ENCODE measurements around the gene RBM15. TPM values are rescaled to one million over a fixed set of nuclear protein-coding genes. Genes with fewer than 3 reads are reported as not detected.

The RBM15 gene
- total and polyA plus RNA-seq, 2 of the 4 experiments (the other 2 are of a cell fraction) = 6.3 to 31.7 TPM

GRCh38 chr1:110320168-110320518 is 19.0 kb upstream of the RBM15 start:
- H2AK5ac ChIP-seq (ENCODE audit: low read depth, low read length) = no peak overlapping the region
- H3K14ac ChIP-seq (replicated peaks; ENCODE audit: low read depth, low read length) = no peak overlapping the region
- no TSS peak for BruUV-seq (replicated peaks)
- CTCF ChIA-PET = no interaction called here
- WGBS, 2 experiments (ENCODE audit: extremely low coverage in 2 of 2, insufficient read length in 1 of 2) = no CpG with 5 or more reads among the region's 1 CpG
- in situ Hi-C loops (cut with MboI; ENCODE audit: low sequenced_read_pairs) = no loop called here
- H3K4me3 ChIP-seq (ENCODE audit: insufficient read depth, low read depth, low read length) = no peak overlapping the region
- no peak overlapping the region for H2AFZ ChIP-seq (replicated peaks; ENCODE audit: low read length, poor library complexity)
- no peak overlapping the region for H4K91ac ChIP-seq (ENCODE audit: insufficient read depth, low read depth, low read length)
- peaks cover 4% of the 10 kb centered on the region; the same call in 1 of the 2 replicates for H3K9me3 ChIP-seq (ENCODE audit: control insufficient read depth, insufficient read depth, low read length)
- peaks cover 11% of the 10 kb centered on the region for H3K27me3 ChIP-seq (ENCODE audit: control insufficient read depth, insufficient read depth, low read length)
- H3K4me1 ChIP-seq (ENCODE audit: control insufficient read depth, insufficient read depth, low read length) = no peaks in the 10 kb centered on the region
- DNase-seq (no peak), ATAC-seq (ENCODE audit: low read depth) (no peak)
- no peaks in the 10 kb centered on the region for H3K9me1 ChIP-seq (ENCODE audit: insufficient read depth, low read length)
- no peak overlapping the region for H2AK9ac ChIP-seq (replicated peaks; ENCODE audit: low read depth, low read length, poor library complexity)
- no peaks in the 10 kb centered on the region for H4K20me1 ChIP-seq (ENCODE audit: insufficient read depth, low read length)
- intact Hi-C loops (cut with micrococcal nuclease) = no loop called here
- H3K4ac ChIP-seq (ENCODE audit: low read depth, low read length) = no peak overlapping the region
- H3K27ac ChIP-seq (ENCODE audit: insufficient read depth, low read length) = no peak overlapping the region
- no peak overlapping the region for H3K23ac ChIP-seq (ENCODE audit: low read depth, low read length)
- no peaks in the 10 kb centered on the region for H3K79me1 ChIP-seq (ENCODE audit: low read depth in 1 of 2, low read length in 2 of 2)
- H2BK20ac ChIP-seq (ENCODE audit: low read depth, low read length) = no peak overlapping the region
- H3K9ac ChIP-seq (ENCODE audit: low read depth, low read length) = no peak overlapping the region
- H3K18ac ChIP-seq (ENCODE audit: low read depth, low read length) = no peak overlapping the region
- H2BK15ac ChIP-seq (ENCODE audit: low read depth, low read length) = no peak overlapping the region
- no peak overlapping the region for H4K8ac ChIP-seq (ENCODE audit: low read depth in 2 of 2, low read length in 2 of 2)
- no peak overlapping the region for H4K5ac ChIP-seq (ENCODE audit: low read depth, low read length)
- dilution Hi-C loops (cut with HindIII; ENCODE audit: low sequenced_read_pairs, unreplicated experiment) = no loop called here
- H3K56ac ChIP-seq (ENCODE audit: extremely low read depth, insufficient read depth, low read length) = no peak overlapping the region
- POLR2A ChIA-PET (ENCODE audit: unreplicated experiment) = no interaction called here
- no peak overlapping the region for H2BK5ac ChIP-seq (ENCODE audit: low read depth, low read length, poor library complexity, severe bottlenecking)
- H3K4me2 ChIP-seq (ENCODE audit: low read depth, low read length) = no peak overlapping the region
- H3K36me3 ChIP-seq (ENCODE audit: control insufficient read depth, insufficient read depth, low read length) = no peaks in the 10 kb centered on the region
- no peak overlapping the region for H2BK120ac ChIP-seq (ENCODE audit: low read depth, low read length)
- TF ChIP-seq SMC3 (IDR thresholded peaks at IDR 0.05; ENCODE audit: low read depth, low read length) = no peak
- TF ChIP-seq, protein P1, sequence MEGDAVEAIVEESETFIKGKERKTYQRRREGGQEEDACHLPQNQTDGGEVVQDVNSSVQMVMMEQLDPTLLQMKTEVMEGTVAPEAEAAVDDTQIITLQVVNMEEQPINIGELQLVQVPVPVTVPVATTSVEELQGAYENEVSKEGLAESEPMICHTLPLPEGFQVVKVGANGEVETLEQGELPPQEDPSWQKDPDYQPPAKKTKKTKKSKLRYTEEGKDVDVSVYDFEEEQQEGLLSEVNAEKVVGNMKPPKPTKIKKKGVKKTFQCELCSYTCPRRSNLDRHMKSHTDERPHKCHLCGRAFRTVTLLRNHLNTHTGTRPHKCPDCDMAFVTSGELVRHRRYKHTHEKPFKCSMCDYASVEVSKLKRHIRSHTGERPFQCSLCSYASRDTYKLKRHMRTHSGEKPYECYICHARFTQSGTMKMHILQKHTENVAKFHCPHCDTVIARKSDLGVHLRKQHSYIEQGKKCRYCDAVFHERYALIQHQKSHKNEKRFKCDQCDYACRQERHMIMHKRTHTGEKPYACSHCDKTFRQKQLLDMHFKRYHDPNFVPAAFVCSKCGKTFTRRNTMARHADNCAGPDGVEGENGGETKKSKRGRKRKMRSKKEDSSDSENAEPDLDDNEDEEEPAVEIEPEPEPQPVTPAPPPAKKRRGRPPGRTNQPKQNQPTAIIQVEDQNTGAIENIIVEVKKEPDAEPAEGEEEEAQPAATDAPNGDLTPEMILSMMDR (conservative IDR thresholded peaks at IDR 0.05; ENCODE audit: low read depth, low read length) = no peak
- TF ChIP-seq, protein P2, sequence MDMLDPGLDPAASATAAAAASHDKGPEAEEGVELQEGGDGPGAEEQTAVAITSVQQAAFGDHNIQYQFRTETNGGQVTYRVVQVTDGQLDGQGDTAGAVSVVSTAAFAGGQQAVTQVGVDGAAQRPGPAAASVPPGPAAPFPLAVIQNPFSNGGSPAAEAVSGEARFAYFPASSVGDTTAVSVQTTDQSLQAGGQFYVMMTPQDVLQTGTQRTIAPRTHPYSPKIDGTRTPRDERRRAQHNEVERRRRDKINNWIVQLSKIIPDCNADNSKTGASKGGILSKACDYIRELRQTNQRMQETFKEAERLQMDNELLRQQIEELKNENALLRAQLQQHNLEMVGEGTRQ (IDR thresholded peaks at IDR 0.05; ENCODE audit: low read depth, low read length) = no peak
- no peak for TF ChIP-seq MAFK (IDR thresholded peaks at IDR 0.05; ENCODE audit: low read depth, low read length)
- TF ChIP-seq CHD1 (IDR thresholded peaks at IDR 0.05; ENCODE audit: low read depth, low read length) = no peak
- no peak for TF ChIP-seq NFE2L2 (IDR thresholded peaks at IDR 0.05; ENCODE audit: low read depth, low read length)
- no peak for TF ChIP-seq ELK1 (IDR thresholded peaks at IDR 0.05; ENCODE audit: borderline replicate concordance, low read depth, low read length)
- TF ChIP-seq RAD21 (IDR thresholded peaks at IDR 0.05; ENCODE audit: low read length) = no peak
- no peak for TF ChIP-seq MXI1 (IDR thresholded peaks at IDR 0.05; ENCODE audit: borderline replicate concordance, low read depth, low read length)
- TF ChIP-seq FOS (IDR thresholded peaks at IDR 0.05; ENCODE audit: low read depth, low read length) = no peak
- TF ChIP-seq RFX5 (IDR thresholded peaks at IDR 0.05; ENCODE audit: low read depth, low read length) = no peak
- TF ChIP-seq MAZ (IDR thresholded peaks at IDR 0.05; ENCODE audit: borderline replicate concordance, low read depth, low read length) = no peak
- no peak for TF ChIP-seq CEBPB (IDR thresholded peaks at IDR 0.05; ENCODE audit: low read depth, low read length)
- no peak for TF ChIP-seq BHLHE40 (IDR thresholded peaks at IDR 0.05; ENCODE audit: low read depth, low read length)
- no peak for TF ChIP-seq POLR2A (IDR thresholded peaks at IDR 0.05; ENCODE audit: low read depth, low read length)
- TF ChIP-seq RCOR1 (IDR thresholded peaks at IDR 0.05; ENCODE audit: insufficient replicate concordance, low read length) = no peak

All from IMR-90 (cell line).